Hematopoietic multipotent progenitor cell treated with erythropoietin and hydrocortisone succinate and interleukin-3 and kit ligand, for 4 days (in vitro differentiated cells): ENCODE results near the gene SIGLECL1.
A peak's percentile ranks its signal among the peaks of the same experiment; 100 is the strongest.

Source experiments
- DNase-seq: peaks from one replicate; pipeline ENCODE4 v3.0.0-alpha.2; 2015

SIGLECL1 gene

DNA sequence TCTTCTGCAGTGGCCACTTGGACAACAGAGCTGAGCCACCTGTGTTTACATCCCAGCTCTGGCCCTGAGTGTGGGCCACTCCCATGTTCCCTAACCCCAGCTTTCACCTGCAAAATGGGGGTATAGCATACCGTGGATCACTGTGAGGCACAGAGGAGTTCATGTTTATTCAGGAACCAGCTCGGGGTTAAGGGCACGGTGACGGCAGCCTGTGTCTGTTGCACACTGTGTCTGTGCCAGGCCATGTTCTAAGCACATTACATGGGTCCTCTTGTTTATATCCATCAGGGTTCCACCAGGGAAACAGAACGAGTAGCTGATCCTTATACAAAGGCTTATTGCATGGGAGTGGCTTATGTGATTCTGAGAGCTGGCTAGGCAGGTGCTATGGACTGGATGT lies 46.5 kb downstream of the SIGLECL1 start:
- DNase-seq, result no peak

DNA sequence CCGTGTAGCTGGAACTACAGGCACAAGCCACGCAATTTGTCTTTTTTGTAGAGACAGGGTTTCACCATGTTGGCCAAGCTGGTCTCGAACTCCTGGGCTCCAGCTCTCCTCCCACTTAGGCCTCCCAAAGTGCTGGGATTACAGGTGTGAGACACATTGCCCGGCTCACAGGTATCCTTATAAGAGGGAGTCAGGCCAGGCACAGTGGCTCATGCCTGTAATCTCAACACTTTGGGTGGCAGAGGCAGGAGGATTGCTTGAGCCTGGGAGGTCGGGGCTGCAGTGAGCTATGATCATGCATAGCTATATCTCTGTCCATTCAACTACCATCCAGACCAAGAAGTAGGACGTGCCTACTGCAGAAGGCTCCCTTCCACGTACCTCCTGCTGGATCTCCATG lies 50.4 kb downstream of the SIGLECL1 start:
- DNase-seq, result no peak

- no peak for DNase-seq
Observed at GRCh38 chr19:51305479-51305878, 54.6 kb downstream of the SIGLECL1 start.

DNA sequence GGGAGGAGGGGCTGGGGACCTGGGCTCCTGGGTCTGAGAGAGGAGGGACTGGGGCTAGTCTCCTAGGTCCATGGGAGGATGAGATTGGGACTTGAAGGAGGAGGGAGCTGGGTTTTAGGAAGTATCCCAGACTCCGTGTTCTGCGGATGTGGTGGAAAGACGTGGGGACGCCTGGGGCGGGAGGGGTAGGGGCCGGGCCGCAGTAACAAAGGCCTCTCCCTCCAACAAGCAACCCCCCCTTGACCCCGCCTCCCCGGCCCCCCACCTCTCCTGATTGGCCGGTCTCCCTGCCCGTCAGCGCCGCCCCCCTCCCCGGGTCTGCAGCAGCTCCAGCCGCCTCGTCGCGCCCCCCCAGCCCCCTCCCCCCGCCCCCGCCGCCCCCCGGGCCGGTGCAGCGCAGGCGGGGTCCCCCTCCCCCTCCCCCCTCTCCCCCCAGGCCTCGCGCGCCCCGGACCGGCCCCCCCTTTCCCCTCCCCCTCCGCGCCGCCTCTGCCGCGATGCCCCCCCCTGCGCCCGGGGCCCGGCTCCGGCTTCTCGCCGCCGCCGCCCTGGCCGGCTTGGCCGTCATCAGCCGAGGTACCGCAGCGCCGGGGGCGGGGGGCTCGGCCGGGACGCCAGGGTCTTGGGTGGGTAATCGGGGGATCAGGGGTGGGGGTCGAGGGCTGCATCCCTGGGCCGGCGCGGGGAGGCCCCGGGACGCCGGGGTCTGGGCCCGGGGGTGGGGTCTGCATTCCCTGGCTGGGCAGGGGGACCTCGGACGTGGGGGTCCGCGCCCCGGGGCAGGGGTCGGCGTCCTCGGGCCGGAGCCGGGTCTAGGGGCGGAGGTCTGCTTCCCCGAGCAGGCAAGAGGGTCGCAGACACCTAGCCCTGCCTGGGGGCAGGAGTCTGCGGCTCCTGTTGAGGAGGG lies 60.7 kb downstream of the SIGLECL1 start, which contains the start of gene IGLON5:
Gene IGLON5 (plus strand): TSS at position 294 of the 907 bp plus-strand sequence. CDS start 204 bp downstream, at position 498.
- DNase-seq, result no peak

GRCh38 chr19:51316688-51317087 lies 65.8 kb downstream of the SIGLECL1 start:
- no peak for DNase-seq

- DNase-seq, result peak; percentile 56
Observed at GRCh38 chr19:51317376-51317775, 66.5 kb downstream of the SIGLECL1 start.

GRCh38 chr19:51317968-51318367 lies 67.1 kb downstream of the SIGLECL1 start:
- no peak for DNase-seq
